Spleen (tissue), 7 donors: Measurements from ENCODE around the gene ANKRD6.

Experiments
- POLR2A ChIP-seq, 3 donors: fragments of 450-650 bp; IDR thresholded peaks; one replicate each; pipeline ENCODE4 v1.5.1; 2017; ENCODE audit warnings: antibody characterized with exemption in 3 of 3, mild to moderate bottlenecking in 1 of 3
- TF ChIP-seq, protein P1 (sequence below), 11 experiments: fragments of 200-600 bp in 7 of 11; fragments of 450-650 bp in 4 of 11; sonication (generic) in 4 of 11; IDR thresholded peaks in 8 of 11; conservative IDR thresholded peaks in 3 of 11; 1 replicate in 7 of 11; 2 replicates in 4 of 11; pipeline versions ENCODE4 v1.4.0 to v1.8.0; 2016 to 2021; ENCODE audit warnings: antibody characterized with exemption in 11 of 11, inconsistent platforms in 4 of 11, mild to moderate bottlenecking in 1 of 11
- donor health status: DM: no; HTN: no; CAD: no; lungs with moderate emphysema.
- donor health status: DM: no; HTN: no; CAD: no.
- donor health status: DM: no; HTN: no; CAD: no.

DNA sequence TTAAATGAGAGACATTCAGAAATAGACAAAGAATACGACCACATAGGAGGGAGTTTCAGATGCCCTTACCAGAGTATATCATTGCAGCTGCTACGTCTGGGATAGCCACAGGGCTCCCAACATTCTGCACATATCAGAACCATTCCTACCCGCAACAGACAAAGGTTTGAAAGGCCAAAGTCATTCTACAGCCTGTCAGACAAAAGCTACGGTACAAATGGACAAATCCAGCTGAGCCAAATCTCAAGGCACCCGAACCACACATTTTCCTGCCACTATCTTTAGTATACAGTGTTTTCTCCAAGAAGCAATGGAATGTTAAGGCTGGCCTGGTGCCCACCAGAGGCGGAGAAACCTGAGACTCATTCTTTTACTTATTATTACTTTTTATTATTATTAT lies 236.1 kb downstream of the ANKRD6 start:
- TF ChIP-seq POLR2A (IDR thresholded peaks at IDR 0.05), result no peak
- TF ChIP-seq, protein P1, sequence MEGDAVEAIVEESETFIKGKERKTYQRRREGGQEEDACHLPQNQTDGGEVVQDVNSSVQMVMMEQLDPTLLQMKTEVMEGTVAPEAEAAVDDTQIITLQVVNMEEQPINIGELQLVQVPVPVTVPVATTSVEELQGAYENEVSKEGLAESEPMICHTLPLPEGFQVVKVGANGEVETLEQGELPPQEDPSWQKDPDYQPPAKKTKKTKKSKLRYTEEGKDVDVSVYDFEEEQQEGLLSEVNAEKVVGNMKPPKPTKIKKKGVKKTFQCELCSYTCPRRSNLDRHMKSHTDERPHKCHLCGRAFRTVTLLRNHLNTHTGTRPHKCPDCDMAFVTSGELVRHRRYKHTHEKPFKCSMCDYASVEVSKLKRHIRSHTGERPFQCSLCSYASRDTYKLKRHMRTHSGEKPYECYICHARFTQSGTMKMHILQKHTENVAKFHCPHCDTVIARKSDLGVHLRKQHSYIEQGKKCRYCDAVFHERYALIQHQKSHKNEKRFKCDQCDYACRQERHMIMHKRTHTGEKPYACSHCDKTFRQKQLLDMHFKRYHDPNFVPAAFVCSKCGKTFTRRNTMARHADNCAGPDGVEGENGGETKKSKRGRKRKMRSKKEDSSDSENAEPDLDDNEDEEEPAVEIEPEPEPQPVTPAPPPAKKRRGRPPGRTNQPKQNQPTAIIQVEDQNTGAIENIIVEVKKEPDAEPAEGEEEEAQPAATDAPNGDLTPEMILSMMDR (IDR thresholded peaks at IDR 0.05 in 8 of 11, conservative IDR thresholded peaks at IDR 0.05 in 3 of 11), result no peak
